HG03064 (cell line): ENCODE results near the gene MTCH1.
"Not testable (repeated sequence)": the region's sequence is repeated elsewhere in the genome, so short reads cannot be mapped to it uniquely, and the experiment has no call there.

Experiments used
- ATAC-seq: cut with Tn5 transposase; IDR thresholded peaks from one replicate; pipeline ENCODE4 v1.9.1; 2021; ENCODE audit warnings: low read depth; ENCODE audit not compliant: unreplicated experiment

The MTCH1 gene

DNA sequence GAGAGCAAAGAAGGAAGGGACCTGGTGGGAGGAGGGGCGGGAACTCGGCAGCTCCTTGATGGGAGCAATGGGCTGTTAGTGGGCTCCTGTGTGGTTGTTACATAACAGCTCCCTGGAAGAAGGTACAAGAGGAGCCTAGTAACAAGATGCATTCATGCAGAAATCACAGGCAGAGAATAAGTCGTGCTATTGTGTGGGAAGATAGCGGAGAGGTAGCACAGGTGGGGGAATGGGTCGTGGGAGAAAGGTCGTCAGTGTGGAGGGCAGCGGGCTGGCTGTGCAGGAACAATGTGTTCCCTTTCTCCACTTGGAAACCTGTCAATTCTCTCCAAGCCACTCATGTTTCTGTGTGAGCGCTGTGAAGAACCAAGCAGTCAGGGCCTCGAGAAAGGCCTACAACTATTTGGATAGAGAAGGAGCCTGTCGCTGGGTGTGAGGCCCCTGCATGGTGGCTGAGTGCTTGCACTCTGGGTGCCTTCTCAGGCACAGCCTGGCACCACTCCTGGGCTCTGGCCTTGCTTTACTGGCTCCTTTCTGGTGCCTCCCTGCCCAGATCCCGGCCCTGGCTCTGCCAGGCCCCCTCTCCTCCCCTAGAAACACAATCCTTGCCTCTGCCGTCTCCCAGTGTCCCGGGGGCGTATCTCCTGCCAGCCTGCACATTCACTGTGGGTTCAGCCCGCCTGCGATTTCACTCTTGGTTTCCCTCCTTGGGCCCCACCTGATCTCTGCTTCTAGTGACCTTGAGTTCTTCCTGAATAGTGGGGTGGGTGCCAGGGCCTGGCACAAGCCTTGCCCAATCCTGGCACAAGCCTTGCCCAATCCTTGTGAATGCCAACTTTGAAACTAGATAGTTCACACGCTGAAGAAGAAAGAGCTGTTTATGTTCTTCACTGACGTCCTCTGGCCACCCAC, 12.1 kb upstream of the MTCH1 start:
- no peak for ATAC-seq

DNA sequence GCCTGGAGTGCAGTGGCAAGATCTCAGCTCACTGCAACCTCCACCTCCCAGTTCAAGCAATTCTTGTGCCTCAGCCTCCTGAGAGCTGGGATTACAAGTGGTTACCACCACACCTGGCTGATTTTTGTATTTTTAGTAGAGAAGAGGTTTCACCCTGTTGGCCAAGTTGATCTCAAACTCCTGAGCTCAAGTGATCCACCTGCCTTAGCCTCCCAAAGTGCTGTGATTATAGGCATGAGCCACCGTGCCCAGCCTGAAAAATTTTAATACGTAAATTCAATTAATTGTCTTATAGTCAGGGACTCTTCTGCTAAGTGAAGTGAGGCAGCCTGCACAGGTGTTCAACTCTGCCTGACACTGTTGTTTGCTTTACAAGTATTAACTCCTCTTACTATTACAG, 4.4 kb upstream of the MTCH1 start:
- ATAC-seq: not testable (repeated sequence)

DNA sequence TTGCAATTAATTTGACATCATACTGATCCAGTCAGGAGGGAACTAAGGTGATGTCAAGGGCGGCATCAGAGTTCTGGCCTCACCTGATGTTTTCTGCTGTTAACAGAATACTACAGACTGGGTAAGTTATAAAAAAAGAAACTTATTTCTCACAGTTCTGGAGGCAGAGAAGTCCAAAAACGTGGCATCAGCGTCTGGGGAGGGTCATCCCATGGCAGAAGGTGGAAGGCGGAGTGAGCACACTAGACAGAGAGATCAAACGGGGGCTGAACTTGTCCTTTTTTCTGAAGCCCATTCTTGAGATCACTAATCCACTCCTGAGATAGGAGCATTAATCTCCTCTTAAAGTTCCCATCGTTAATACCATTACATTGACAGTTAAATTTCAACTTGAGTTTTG, 3.3 kb upstream of the MTCH1 start:
- ATAC-seq: no peak

- no peak for ATAC-seq
These were observed 680 bp upstream of the MTCH1 start for GRCh38 chr6:36986704-36987047.

GRCh38 chr6:36985417-36985807, 584 bp downstream of the MTCH1 start:
- no peak for ATAC-seq

- ATAC-seq: no peak
These were observed 1.2 kb downstream of the MTCH1 start for GRCh38 chr6:36984581-36985416.

DNA sequence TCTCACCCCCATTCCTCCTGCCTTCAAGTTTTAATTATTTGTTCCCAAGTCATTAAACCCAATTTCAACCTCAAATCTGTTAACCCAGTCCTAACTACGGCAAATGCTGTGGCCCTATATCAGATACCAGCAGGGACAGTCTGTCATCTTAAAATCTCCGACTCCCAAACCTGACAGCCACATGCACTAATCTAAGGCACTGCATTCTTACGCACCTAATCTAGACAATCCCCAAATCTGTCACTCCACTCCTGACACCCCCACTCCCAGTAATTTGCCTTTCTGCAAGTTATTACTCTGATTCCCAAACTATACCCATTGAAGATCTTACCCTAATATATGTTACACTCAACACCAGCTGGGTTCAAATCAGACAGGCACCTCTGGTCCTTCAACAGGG, 2.5 kb downstream of the MTCH1 start:
- ATAC-seq: no peak

- ATAC-seq: no peak
These were observed 4.9 kb downstream of the MTCH1 start for GRCh38 chr6:36980876-36981619.

DNA sequence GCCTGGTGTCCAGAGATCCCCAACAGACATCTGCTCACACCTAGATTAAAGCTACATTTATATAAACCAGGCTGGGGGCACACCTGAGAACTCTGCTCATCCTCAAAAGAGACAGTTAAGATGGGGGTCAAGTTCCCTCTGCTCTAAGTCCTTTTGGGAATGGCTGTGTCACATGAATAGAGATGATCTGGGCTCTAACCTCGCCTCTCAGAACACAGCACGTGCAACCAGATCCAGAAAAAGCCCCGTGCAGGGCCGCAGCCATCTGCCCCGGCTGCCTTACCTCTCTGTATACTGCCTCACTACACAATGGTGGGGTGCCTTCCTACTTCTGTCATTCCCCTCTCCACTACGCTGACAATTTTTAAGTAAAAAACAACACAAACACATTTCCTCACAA, 5.9 kb downstream of the MTCH1 start:
- no peak for ATAC-seq

GRCh38 chr6:36979347-36979742, 6.7 kb downstream of the MTCH1 start:
- no peak for ATAC-seq

DNA sequence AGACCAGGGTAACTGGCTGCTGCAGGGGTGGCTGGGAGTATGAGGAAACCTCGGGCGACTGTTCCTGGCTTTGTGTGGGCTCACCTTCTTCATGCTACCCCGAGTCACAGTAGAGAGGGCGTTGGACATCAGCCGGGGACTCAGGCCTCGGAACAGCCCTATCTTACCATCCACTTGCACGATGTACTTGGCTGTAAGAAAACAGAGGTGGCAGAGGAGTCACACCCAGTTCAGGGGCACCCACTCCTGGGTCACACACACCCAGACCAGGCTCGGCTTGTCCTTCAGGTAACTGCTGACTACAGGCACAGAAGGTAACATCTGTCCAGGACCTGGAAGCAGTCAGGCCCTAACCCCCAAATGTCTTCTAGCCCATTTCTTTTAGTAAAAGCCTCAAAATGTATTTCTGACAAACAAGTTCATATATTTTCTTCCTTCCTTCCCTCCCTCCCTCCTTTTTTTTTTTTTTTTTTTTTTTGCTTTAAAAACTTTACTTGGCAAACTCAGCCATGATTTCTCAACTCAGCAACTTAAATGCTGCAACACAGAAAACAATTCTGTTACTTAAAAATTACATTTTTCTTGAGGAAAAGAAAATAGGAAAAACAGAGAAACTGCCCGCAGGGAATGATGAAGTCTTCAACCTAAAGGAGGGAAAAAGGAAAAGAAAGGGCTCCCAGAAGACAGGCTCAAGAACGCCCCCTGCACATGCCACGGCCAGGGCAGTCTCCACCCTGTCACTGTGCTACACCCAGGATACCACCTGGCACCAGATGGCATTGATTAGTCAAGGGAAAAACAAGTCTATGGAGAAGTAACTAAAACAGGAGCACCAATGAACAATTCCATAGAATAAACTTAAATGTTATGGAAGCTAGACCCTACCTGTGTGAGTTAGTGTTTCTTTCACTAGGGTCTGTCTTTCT, 7.3 kb downstream of the MTCH1 start:
- ATAC-seq: no peak

DNA sequence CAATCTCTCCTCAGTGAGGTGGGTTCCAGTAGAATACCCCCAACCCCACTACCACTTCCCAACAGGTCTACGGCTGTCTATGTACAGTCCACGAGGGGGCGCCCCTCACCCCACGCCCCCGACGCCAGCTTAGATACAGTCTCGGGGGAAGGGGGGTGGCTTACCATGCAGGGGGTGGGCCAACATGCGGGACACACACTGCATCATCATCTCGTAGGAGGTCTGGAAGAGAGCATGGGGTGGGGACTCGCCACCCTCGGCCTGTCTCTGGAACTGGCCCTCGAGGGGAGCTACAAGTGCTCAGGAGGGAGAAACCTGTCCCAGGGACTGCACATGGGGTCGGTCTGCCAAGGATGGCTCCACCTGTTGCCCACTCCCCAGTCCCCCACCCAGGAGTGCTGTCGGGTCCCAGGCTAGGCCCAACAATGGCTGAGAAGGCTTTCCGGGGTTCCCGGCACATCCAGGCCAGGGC, 8.5 kb downstream of the MTCH1 start:
- ATAC-seq: no peak

DNA sequence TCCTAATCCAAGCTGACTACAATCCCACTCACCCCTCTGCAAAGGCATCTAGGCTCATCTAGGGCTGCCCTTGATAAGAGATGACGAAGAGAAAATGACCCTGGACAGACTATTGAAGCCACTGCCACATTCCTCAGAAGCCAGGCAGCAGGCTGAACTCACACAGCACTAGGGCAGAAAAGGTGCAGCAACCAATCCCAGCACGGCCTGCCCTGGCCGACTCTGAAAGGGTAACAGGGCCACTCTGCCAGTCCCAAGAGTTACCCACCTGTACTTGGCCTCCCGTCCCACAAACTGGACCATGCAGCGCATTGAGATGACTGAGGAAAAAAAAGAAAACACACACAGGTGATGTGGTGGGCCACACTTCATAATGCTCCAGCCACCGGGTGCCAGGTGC, 9.1 kb downstream of the MTCH1 start:
- ATAC-seq: no peak

DNA sequence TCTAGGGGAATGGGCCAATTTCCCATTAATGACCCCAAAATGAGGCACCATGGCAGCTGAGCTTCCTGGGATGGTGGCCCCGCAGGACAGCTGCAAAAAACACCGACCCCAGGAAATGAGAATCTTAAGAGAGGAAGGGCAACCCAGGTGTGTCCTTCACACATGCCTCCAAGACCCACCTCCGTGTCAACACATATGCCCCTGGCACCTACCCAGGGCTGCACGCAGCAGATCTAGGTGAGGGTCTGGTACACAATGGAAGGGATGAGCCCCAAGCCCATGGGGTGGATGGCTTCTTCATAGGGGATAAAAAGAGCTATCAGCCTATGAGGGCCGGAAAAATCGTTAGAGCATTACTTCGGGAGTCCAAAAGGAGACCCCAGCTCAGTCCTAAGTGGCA, 9.5 kb downstream of the MTCH1 start:
- ATAC-seq: no peak

- no peak for ATAC-seq
These were observed 10.1 kb downstream of the MTCH1 start for GRCh38 chr6:36976007-36976264.

DNA sequence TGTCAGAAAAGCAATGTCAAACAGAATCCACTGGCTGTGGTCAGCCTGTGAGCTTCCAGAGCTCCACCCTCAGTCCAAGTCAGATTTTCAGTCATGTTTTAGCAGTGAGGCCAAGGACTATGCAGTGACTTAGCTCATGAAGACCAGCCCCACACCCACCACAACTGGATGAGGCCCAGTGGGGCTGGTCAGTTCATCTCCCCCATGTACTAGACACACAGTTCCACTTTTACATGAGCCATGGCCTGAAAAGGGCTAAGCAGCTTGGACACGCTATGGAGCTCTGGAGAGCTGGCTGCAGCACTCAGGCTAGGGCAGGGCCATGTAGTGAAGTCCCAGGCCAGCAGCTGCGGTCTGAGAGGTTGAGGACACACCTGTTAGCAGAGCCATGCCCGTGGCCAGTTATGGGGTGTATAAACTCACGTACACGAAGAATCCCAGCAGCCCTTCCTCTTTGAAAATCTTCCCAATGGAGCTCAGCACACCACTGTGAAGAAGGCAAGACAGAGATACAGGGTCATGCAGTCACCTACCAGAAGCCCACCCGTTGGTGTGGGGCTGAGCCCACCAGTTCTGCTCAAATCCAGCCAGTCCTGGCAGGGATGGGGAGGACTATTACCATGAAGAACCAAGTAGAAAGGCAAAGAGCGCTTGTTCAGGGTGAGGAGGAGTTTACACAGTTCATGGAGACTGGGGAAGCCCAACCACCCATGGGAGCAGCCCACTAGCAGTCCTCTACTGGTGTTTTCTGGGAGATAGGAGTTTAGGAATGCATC, 10.6 kb downstream of the MTCH1 start:
- no peak for ATAC-seq

DNA sequence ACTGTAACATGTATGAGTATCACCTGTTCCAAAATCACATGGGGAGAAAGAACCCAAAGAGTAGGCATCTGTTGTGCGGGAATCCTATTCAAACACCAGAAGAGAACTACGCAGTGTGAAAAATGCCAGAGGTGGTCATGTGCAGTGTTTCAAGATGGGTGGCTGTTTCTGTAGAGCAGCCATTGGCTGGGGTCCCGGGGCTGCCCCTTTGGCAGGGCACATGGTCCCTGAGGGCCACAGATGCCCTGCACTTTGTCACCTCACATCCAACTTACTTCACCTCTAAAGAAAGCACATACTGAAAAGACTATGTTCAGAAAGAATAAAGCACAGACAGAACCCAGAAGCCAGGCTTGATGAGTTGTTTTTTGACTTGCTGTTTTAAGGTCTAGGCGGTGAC, 12.3 kb downstream of the MTCH1 start:
- no peak for ATAC-seq

- ATAC-seq: no peak
These were observed 12.8 kb downstream of the MTCH1 start for GRCh38 chr6:36973190-36973589.

GRCh38 chr6:36971921-36972673, 13.9 kb downstream of the MTCH1 start:
- ATAC-seq: no peak
